AG08396 (cell line): ENCODE data around the gene FAM120A.

Experiments
- DNase-seq: peaks from one replicate; pipeline ENCODE4 v3.0.0; 2012; ENCODE audit warnings: low spot score, mixed read lengths

FAM120A gene

GRCh38 chr9:93595461-93595860 lies 144.0 kb downstream of the FAM120A start:
- DNase-seq: no peak

GRCh38 chr9:93595861-93596365 lies 144.4 kb downstream of the FAM120A start:
- no peak for DNase-seq

- no peak for DNase-seq
Measured at GRCh38 chr9:93596399-93596798, 144.9 kb downstream of the FAM120A start.

- DNase-seq: no peak
Measured at GRCh38 chr9:93597142-93597706, 145.7 kb downstream of the FAM120A start.

GRCh38 chr9:93597871-93598646 lies 146.6 kb downstream of the FAM120A start:
- DNase-seq: no peak

- DNase-seq: no peak
Measured at GRCh38 chr9:93598647-93599241, 147.3 kb downstream of the FAM120A start.

GRCh38 chr9:93599571-93600403 lies 148.3 kb downstream of the FAM120A start:
- no peak for DNase-seq

- no peak for DNase-seq
Measured at GRCh38 chr9:93600504-93600903, 149.0 kb downstream of the FAM120A start.

- DNase-seq: no peak
Measured at GRCh38 chr9:93601063-93601462, 149.6 kb downstream of the FAM120A start.

GRCh38 chr9:93601666-93602065 lies 150.2 kb downstream of the FAM120A start:
- no peak for DNase-seq

- no peak for DNase-seq
Measured at GRCh38 chr9:93603011-93603410, 151.5 kb downstream of the FAM120A start.

- DNase-seq: no peak
Measured at GRCh38 chr9:93603906-93604326, 152.4 kb downstream of the FAM120A start.

GRCh38 chr9:93606187-93606586 lies 154.7 kb downstream of the FAM120A start:
- DNase-seq: no peak

- DNase-seq: no peak
Measured at GRCh38 chr9:93610206-93610605, 158.7 kb downstream of the FAM120A start.

- no peak for DNase-seq
Measured at GRCh38 chr9:93612052-93612795, 160.7 kb downstream of the FAM120A start.

GRCh38 chr9:93612796-93613154 lies 161.3 kb downstream of the FAM120A start:
- DNase-seq: no peak

- DNase-seq: no peak
Measured at GRCh38 chr9:93613174-93613573, 161.7 kb downstream of the FAM120A start.

GRCh38 chr9:93613791-93614190 lies 162.3 kb downstream of the FAM120A start:
- DNase-seq: no peak

GRCh38 chr9:93614830-93615468 lies 163.5 kb downstream of the FAM120A start:
- no peak for DNase-seq
